ENCODE measurements around the gene NEU4. TPM values are rescaled to one million over a fixed set of nuclear protein-coding genes. Genes with fewer than 3 reads are reported as not detected.
"Not testable (repeated sequence)": the region's sequence is repeated elsewhere in the genome, so short reads cannot be mapped to it uniquely, and the experiment has no call there.

Gene NEU4
- polyA plus RNA-seq, 4 donors = 0.65 to 102 (median 42.8) TPM

GRCh38 chr2:241777170-241777685 is 31.8 kb upstream of the NEU4 start:
- Histone ChIP-seq H3K27me3 (ENCODE audit: control insufficient read depth in 3 of 3, insufficient read depth in 3 of 3, low read length in 3 of 3) (peaks cover 0 to 2% (median 0%) of the 10 kb centered on the region in 3 donors), H3K4me3 (ENCODE audit: low read depth in 1 of 3, low read length in 3 of 3) (no peak overlapping the region), H3K4me1 (ENCODE audit: control insufficient read depth in 3 of 3, insufficient read depth in 2 of 3, low read depth in 1 of 3, low read length in 2 of 3) (peaks cover 0 to 3% (median 2%) of the 10 kb centered on the region in 3 donors), H3K27ac (ENCODE audit: low read depth in 1 of 3, low read length in 2 of 3) (no peak overlapping the region), H3K36me3 (ENCODE audit: control insufficient read depth in 3 of 3, insufficient read depth in 2 of 3, low read depth in 1 of 3, low read length in 3 of 3) (no peaks in the 10 kb centered on the region), H3K9me3 (ENCODE audit: control insufficient read depth in 2 of 2, insufficient read depth in 1 of 2, low read depth in 1 of 2, low read length in 1 of 2) (peaks cover 0 to 3% of the 10 kb centered on the region in 2 donors)
- FAIRE-seq = no peak
- DNase-seq = no peak
- WGBS, 3 donors = 74 to 81% (median 76%) methylated on average over 17 to 22 of the region's 22 CpGs

- Histone ChIP-seq H3K4me3 (ENCODE audit: low read depth in 1 of 3, low read length in 3 of 3) (no peak overlapping the region), H3K4me1 (ENCODE audit: control insufficient read depth in 3 of 3, insufficient read depth in 2 of 3, low read depth in 1 of 3, low read length in 2 of 3) (peaks cover 0 to 2% (median 0%) of the 10 kb centered on the region in 3 donors), H3K9me3 (ENCODE audit: control insufficient read depth in 2 of 2, insufficient read depth in 1 of 2, low read depth in 1 of 2, low read length in 1 of 2) (peaks cover 0 to 3% of the 10 kb centered on the region in 2 donors), H3K27ac (ENCODE audit: low read depth in 1 of 3, low read length in 2 of 3) (no peak overlapping the region), H3K36me3 (ENCODE audit: control insufficient read depth in 3 of 3, insufficient read depth in 2 of 3, low read depth in 1 of 3, low read length in 3 of 3) (no peaks in the 10 kb centered on the region), H3K27me3 (ENCODE audit: control insufficient read depth in 3 of 3, insufficient read depth in 3 of 3, low read length in 3 of 3) (peaks cover 0 to 2% (median 0%) of the 10 kb centered on the region in 3 donors)
- DNase-seq = no peak
- 78 to 81% (median 80%) methylated on average over 21 of the region's 21 CpGs for WGBS, 3 donors
- no peak for FAIRE-seq
Observed at GRCh38 chr2:241777686-241778627, 31.0 kb upstream of the NEU4 start.

GRCh38 chr2:241780939-241781569 is 27.9 kb upstream of the NEU4 start:
- 81 to 88% (median 86%) methylated on average over 5 of the region's 5 CpGs for WGBS, 3 donors
- H3K4me3 ChIP-seq (ENCODE audit: low read depth in 1 of 3, low read length in 3 of 3) = no peak overlapping the region
- FAIRE-seq (no peak), DNase-seq (no peak)
- peaks cover 0 to 3% of the 10 kb centered on the region in 2 donors for H3K9me3 ChIP-seq (ENCODE audit: control insufficient read depth in 2 of 2, insufficient read depth in 1 of 2, low read depth in 1 of 2, low read length in 1 of 2)
- no peaks in the 10 kb centered on the region for H3K4me1 ChIP-seq (ENCODE audit: control insufficient read depth in 3 of 3, insufficient read depth in 2 of 3, low read depth in 1 of 3, low read length in 2 of 3)
- H3K36me3 ChIP-seq (ENCODE audit: control insufficient read depth in 3 of 3, insufficient read depth in 2 of 3, low read depth in 1 of 3, low read length in 3 of 3) = no peaks in the 10 kb centered on the region
- H3K27me3 ChIP-seq (ENCODE audit: control insufficient read depth in 3 of 3, insufficient read depth in 3 of 3, low read length in 3 of 3) = peaks cover 0 to 2% (median 0%) of the 10 kb centered on the region in 3 donors
- H3K27ac ChIP-seq (ENCODE audit: low read depth in 1 of 3, low read length in 2 of 3) = no peak overlapping the region

GRCh38 chr2:241782053-241782452 is 26.9 kb upstream of the NEU4 start:
- H3K27me3 ChIP-seq (ENCODE audit: control insufficient read depth in 3 of 3, insufficient read depth in 3 of 3, low read length in 3 of 3); DNase-seq; H3K4me1 ChIP-seq (ENCODE audit: control insufficient read depth in 3 of 3, insufficient read depth in 2 of 3, low read depth in 1 of 3, low read length in 2 of 3); H3K9me3 ChIP-seq (ENCODE audit: control insufficient read depth in 2 of 2, insufficient read depth in 1 of 2, low read depth in 1 of 2, low read length in 1 of 2); FAIRE-seq; H3K27ac ChIP-seq (ENCODE audit: low read depth in 1 of 3, low read length in 2 of 3); H3K36me3 ChIP-seq (ENCODE audit: control insufficient read depth in 3 of 3, insufficient read depth in 2 of 3, low read depth in 1 of 3, low read length in 3 of 3); H3K4me3 ChIP-seq (ENCODE audit: low read depth in 1 of 3, low read length in 3 of 3): not testable (repeated sequence)
- WGBS, 3 donors = 86 to 94% (median 88%) methylated on average over 3 of the region's 3 CpGs

- Histone ChIP-seq H3K4me3 (ENCODE audit: low read depth in 1 of 3, low read length in 3 of 3) (no peak overlapping the region), H3K27ac (ENCODE audit: low read depth in 1 of 3, low read length in 2 of 3) (no peak overlapping the region), H3K27me3 (ENCODE audit: control insufficient read depth in 3 of 3, insufficient read depth in 3 of 3, low read length in 3 of 3) (no peaks in the 10 kb centered on the region), H3K4me1 (ENCODE audit: control insufficient read depth in 3 of 3, insufficient read depth in 2 of 3, low read depth in 1 of 3, low read length in 2 of 3) (no peaks in the 10 kb centered on the region), H3K9me3 (ENCODE audit: control insufficient read depth in 2 of 2, insufficient read depth in 1 of 2, low read depth in 1 of 2, low read length in 1 of 2) (no peaks in the 10 kb centered on the region), H3K36me3 (ENCODE audit: control insufficient read depth in 3 of 3, insufficient read depth in 2 of 3, low read depth in 1 of 3, low read length in 3 of 3) (no peaks in the 10 kb centered on the region)
- WGBS, 3 donors = 81 to 88% (median 86%) methylated on average over 4 of the region's 4 CpGs
- DNase-seq = no peak
- FAIRE-seq = no peak
Observed at GRCh38 chr2:241788135-241788534, 20.9 kb upstream of the NEU4 start.

GRCh38 chr2:241788572-241788971 is 20.4 kb upstream of the NEU4 start:
- no peaks in the 10 kb centered on the region for H3K9me3 ChIP-seq (ENCODE audit: control insufficient read depth in 2 of 2, insufficient read depth in 1 of 2, low read depth in 1 of 2, low read length in 1 of 2)
- H3K27me3 ChIP-seq (ENCODE audit: control insufficient read depth in 3 of 3, insufficient read depth in 3 of 3, low read length in 3 of 3) = no peaks in the 10 kb centered on the region
- FAIRE-seq (no peak), DNase-seq (no peak)
- no peaks in the 10 kb centered on the region for H3K4me1 ChIP-seq (ENCODE audit: control insufficient read depth in 3 of 3, insufficient read depth in 2 of 3, low read depth in 1 of 3, low read length in 2 of 3)
- no peak overlapping the region for H3K4me3 ChIP-seq (ENCODE audit: low read depth in 1 of 3, low read length in 3 of 3)
- 31 to 38% (median 37%) methylated on average over 3 of the region's 3 CpGs for WGBS, 3 donors
- H3K27ac ChIP-seq (ENCODE audit: low read depth in 1 of 3, low read length in 2 of 3) = no peak overlapping the region
- H3K36me3 ChIP-seq (ENCODE audit: control insufficient read depth in 3 of 3, insufficient read depth in 2 of 3, low read depth in 1 of 3, low read length in 3 of 3) = no peaks in the 10 kb centered on the region

- not testable (repeated sequence) for H3K4me1 ChIP-seq (ENCODE audit: control insufficient read depth in 3 of 3, insufficient read depth in 2 of 3, low read depth in 1 of 3, low read length in 2 of 3); H3K27ac ChIP-seq (ENCODE audit: low read depth in 1 of 3, low read length in 2 of 3); H3K9me3 ChIP-seq (ENCODE audit: control insufficient read depth in 2 of 2, insufficient read depth in 1 of 2, low read depth in 1 of 2, low read length in 1 of 2); H3K36me3 ChIP-seq (ENCODE audit: control insufficient read depth in 3 of 3, insufficient read depth in 2 of 3, low read depth in 1 of 3, low read length in 3 of 3); DNase-seq; H3K27me3 ChIP-seq (ENCODE audit: control insufficient read depth in 3 of 3, insufficient read depth in 3 of 3, low read length in 3 of 3); FAIRE-seq; H3K4me3 ChIP-seq (ENCODE audit: low read depth in 1 of 3, low read length in 3 of 3)
- WGBS, 3 donors = 31 to 65% (median 58%) methylated on average over 3 of the region's 3 CpGs
Observed at GRCh38 chr2:241791385-241791784, 17.6 kb upstream of the NEU4 start.

GRCh38 chr2:241793385-241793784 is 15.6 kb upstream of the NEU4 start:
- Histone ChIP-seq H3K27me3 (ENCODE audit: control insufficient read depth in 3 of 3, insufficient read depth in 3 of 3, low read length in 3 of 3) (no peaks in the 10 kb centered on the region), H3K4me1 (ENCODE audit: control insufficient read depth in 3 of 3, insufficient read depth in 2 of 3, low read depth in 1 of 3, low read length in 2 of 3) (no peaks in the 10 kb centered on the region), H3K36me3 (ENCODE audit: control insufficient read depth in 3 of 3, insufficient read depth in 2 of 3, low read depth in 1 of 3, low read length in 3 of 3) (no peaks in the 10 kb centered on the region), H3K27ac (ENCODE audit: low read depth in 1 of 3, low read length in 2 of 3) (no peak overlapping the region), H3K4me3 (ENCODE audit: low read depth in 1 of 3, low read length in 3 of 3) (no peak overlapping the region), H3K9me3 (ENCODE audit: control insufficient read depth in 2 of 2, insufficient read depth in 1 of 2, low read depth in 1 of 2, low read length in 1 of 2) (no peaks in the 10 kb centered on the region)
- WGBS, 3 donors = 94 to 96% (median 96%) methylated on average over 5 of the region's 5 CpGs
- FAIRE-seq (no peak), DNase-seq (no peak)

Measured in small intestine (tissue), 7 donors.